Activated T-helper 17 cell treated with anti-CD3 and anti-CD28 coated beads, Interleukin-2, amount 50 U/mL, for 72 hours (primary cell): ENCODE results near the gene LDHAL6A. TPM values are rescaled to one million over a fixed set of nuclear protein-coding genes. Genes with fewer than 3 reads are reported as not detected.

Source experiments
- ATAC-seq: fragments of 150-1000 bp; cut with Tn5 transposase; replicated peaks from 2 replicates; pipeline ENCODE4 v1.10.0; 2021; ENCODE audit warnings: mild to moderate bottlenecking, moderate library complexity
- H3K27ac Mint-ChIP-seq: one replicate; pipeline ENCODE4 v1.8.0; 2022; ENCODE audit warnings: mixed read lengths
- H3K27me3 Mint-ChIP-seq: one replicate; pipeline ENCODE4 v1.8.0; 2022; ENCODE audit warnings: mixed read lengths
- H3K36me3 Mint-ChIP-seq: one replicate; pipeline ENCODE4 v1.8.0; 2022; ENCODE audit warnings: low read depth, mild to moderate bottlenecking, mixed read lengths
- H3K4me1 Mint-ChIP-seq: one replicate; pipeline ENCODE4 v1.8.0; 2022; ENCODE audit warnings: mixed read lengths
- H3K4me3 Mint-ChIP-seq: one replicate; pipeline ENCODE4 v1.8.0; 2022; ENCODE audit warnings: mild to moderate bottlenecking, mixed read lengths
- H3K9me3 Mint-ChIP-seq: one replicate; pipeline ENCODE4 v1.8.0; 2022; ENCODE audit warnings: mixed read lengths
- total RNA-seq, 2 donors: library from RNA; stranded (reverse); gene quantifications; one replicate each; pipeline ENCODE4 v1.2.3, GENCODE V29; 2022

The LDHAL6A gene
- total RNA-seq, 2 donors from 2014 or later: not detected

DNA sequence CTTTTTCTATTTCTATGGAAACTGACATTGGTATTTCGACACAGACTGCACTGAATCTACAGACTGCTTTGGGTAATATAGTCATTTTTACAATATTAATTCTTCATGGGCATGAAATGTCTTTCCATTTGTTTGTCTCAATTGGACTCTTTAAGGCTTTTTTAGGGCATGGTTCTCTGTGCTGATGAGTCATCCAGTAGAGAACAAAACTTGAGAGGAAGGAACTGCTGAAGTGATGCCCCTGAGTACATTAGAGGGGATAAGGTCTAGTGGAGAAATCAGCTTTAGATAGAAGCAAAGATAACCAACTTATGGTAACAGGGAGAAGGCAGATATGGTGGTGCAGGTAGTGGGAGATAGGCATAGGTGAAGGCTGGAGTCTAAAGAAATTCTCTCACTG, 46.0 kb downstream of the LDHAL6A start:
- Mint-ChIP-seq H3K36me3 (peaks cover 98% of the 10 kb centered on the region), H3K9me3 (no peaks in the 10 kb centered on the region), H3K4me1 (no peaks in the 10 kb centered on the region), H3K27me3 (no peaks in the 10 kb centered on the region), H3K27ac (no peak overlapping the region), H3K4me3 (no peak overlapping the region)
- ATAC-seq: no peak

DNA sequence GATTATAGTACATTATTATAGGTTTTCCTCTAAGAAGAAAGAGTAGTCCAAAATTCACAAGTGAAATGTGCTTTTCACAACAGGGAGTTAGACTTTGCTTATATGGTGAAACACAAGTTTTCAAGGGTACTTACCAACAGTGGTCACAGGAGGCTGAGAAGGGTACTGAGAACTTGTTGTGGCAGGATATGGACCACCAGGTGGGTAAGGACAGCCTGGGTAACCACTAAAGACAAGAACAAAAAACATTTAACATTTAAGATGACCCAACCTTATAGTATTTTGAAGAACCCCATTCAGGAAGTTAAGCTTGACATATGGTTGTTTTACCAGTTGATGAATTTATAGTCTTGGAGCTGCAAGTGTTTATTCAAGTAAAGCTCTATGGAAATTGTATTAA, 46.7 kb downstream of the LDHAL6A start:
- H3K27ac Mint-ChIP-seq: no peak overlapping the region
- H3K4me1 Mint-ChIP-seq: no peaks in the 10 kb centered on the region
- no peaks in the 10 kb centered on the region for H3K27me3 Mint-ChIP-seq
- H3K4me3 Mint-ChIP-seq: no peak overlapping the region
- H3K9me3 Mint-ChIP-seq: no peaks in the 10 kb centered on the region
- H3K36me3 Mint-ChIP-seq: peaks cover 98% of the 10 kb centered on the region
- no peak for ATAC-seq

DNA sequence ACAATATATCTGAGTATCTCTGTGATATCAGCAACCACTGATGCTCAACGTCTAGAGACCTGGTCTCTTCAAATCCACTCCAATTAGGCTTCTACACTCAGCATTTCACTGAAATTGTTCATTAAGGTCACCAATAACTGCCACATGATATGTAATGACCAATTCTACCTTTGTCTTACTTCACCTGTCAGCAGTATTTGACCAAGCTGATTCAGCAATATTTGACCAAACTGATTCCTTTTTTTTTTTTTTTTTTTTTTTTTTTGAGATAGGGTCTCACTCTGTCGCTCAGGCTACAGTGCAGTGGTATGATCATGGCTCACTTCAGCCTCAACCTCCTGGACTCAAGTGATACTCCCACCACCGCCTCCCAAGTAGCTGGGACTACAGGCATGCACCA, 65.5 kb downstream of the LDHAL6A start:
- no peaks in the 10 kb centered on the region for H3K9me3 Mint-ChIP-seq
- no peak for ATAC-seq
- peaks cover 57% of the 10 kb centered on the region for H3K36me3 Mint-ChIP-seq
- no peaks in the 10 kb centered on the region for H3K27me3 Mint-ChIP-seq
- H3K27ac Mint-ChIP-seq: no peak overlapping the region
- peaks cover 7% of the 10 kb centered on the region for H3K4me1 Mint-ChIP-seq
- H3K4me3 Mint-ChIP-seq: no peak overlapping the region

DNA sequence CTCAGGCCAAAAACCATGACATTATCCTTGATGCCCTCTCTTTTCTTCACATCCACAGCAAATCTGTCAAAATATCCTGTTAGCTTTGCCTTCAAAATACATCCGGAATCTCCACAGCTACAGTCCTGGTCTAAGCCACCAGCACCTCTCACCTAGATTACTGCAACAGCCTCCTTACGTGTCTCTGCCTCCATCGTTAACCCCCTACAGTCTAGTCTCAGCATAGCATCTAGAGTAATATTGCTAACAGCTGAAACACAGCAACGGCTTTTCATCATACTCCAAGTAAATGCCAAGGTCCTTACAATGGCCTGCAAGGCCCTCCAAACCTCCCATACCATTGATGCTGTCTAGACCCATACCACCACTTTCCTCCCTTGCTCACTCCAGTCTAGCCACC, 66.7 kb downstream of the LDHAL6A start:
- Mint-ChIP-seq H3K27ac (peak overlapping the region; percentile 8), H3K9me3 (no peaks in the 10 kb centered on the region), H3K4me3 (no peak overlapping the region), H3K36me3 (peaks cover 68% of the 10 kb centered on the region), H3K27me3 (no peaks in the 10 kb centered on the region), H3K4me1 (peaks cover 7% of the 10 kb centered on the region)
- no peak for ATAC-seq

DNA sequence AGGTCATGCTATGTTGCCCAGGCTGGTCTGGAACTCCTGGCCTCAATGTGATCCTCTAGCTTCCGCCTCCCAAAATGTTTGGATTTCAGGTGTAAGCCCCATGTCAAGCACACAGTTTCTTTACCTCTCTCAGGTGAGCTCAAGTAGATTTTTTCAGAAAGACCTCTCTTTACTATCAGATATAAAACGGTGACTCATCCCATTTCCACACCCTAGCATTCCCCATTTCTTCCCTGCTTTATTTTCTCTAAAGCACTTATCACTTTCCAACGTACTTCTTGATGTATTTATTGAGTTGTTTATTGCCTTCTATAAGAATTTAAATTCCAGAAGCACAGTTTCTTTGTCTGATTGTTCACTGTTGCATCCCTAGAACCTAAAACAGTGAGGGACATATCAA, 67.4 kb downstream of the LDHAL6A start:
- Mint-ChIP-seq H3K4me3 (no peak overlapping the region), H3K27me3 (no peaks in the 10 kb centered on the region), H3K4me1 (peaks cover 7% of the 10 kb centered on the region), H3K9me3 (no peaks in the 10 kb centered on the region), H3K36me3 (peaks cover 62% of the 10 kb centered on the region), H3K27ac (no peak overlapping the region)
- no peak for ATAC-seq

DNA sequence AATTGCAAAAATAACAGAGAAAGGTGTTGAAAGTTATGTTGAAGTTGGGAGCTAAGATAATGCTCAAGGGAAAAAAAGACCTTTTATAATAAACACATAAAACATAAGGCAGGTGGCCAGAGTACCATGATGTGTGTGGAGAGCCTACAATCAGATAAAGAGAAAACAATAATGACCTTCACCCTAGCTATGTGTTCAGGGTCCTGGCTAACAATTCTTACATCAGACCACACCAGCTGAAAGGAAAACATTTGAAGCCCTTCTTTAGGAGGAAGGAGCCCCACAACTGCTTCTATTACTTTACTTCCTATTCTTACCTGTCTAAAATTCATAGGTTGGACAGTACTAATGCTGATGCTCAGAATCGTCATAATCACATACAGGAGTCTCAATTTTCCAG, 68.6 kb downstream of the LDHAL6A start:
- H3K9me3 Mint-ChIP-seq: no peaks in the 10 kb centered on the region
- ATAC-seq: no peak
- H3K4me3 Mint-ChIP-seq: no peak overlapping the region
- peaks cover 7% of the 10 kb centered on the region for H3K4me1 Mint-ChIP-seq
- peak overlapping the region; percentile 17 for H3K27ac Mint-ChIP-seq
- H3K27me3 Mint-ChIP-seq: no peaks in the 10 kb centered on the region
- peaks cover 51% of the 10 kb centered on the region for H3K36me3 Mint-ChIP-seq

DNA sequence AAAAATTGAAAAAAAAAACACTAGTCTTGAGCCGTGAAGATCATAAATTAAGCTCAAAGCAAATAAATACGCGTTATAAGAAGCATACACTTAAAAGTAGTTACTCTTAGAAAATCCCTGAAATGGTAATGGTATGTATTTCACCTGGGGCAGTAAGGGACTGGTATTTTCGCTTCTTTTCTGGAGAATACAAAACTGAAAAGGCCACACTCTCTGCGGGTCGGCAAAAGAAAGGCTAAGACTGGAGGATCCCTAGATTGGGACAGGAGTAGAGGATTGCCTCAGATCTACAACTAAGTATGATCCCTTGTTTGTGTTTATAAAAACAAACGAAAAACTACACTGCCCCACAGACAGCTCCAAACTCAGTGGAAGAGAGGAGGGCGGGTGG, 70.5 kb downstream of the LDHAL6A start:
- Mint-ChIP-seq H3K4me1 (peaks cover 7% of the 10 kb centered on the region), H3K27me3 (no peaks in the 10 kb centered on the region), H3K4me3 (peak overlapping the region; percentile 97), H3K9me3 (no peaks in the 10 kb centered on the region), H3K27ac (peak overlapping the region; percentile 99), H3K36me3 (peaks cover 43% of the 10 kb centered on the region)
- ATAC-seq: no peak

DNA sequence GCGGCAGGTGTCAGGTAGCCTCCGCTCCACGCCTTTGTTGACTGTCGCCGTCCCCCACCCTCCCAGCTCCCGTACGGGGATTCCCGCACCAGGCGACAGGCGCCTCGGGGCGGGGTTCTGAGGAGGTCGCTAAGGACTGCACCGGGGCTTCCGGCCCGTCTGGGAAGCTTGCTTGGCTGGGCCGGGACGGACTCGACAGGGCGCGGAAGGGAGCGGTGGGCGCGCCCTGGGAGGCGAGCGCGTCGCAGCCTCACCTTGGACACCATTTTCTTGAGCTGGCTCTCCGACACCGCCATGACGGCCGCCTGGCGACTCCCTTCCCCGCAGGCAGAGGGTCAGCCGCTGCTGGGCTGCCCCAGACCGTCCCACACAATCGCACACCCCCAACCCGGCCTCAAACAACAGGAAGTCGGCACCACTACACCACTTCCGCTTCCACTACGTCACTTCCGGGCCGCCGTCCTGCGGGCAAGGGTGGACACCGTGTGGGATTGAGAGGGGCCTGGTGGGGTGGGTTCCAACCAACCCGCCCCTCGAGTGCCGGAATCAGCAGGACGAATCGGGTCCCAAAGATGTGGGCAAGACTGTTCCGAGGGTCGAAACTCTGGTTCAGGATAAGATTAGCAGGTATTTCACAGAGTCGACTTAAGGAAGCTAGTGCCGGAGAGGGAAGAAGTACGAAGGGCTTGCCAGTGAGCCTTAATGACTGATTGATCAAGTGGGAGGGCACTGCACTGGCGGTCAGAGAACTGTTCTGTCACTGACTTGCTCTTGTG, 71.1 kb downstream of the LDHAL6A start, which contains the start of gene TSG101:
Gene TSG101, minus strand, starts transcription at position 422 of the 776 bp plus-strand sequence. Its CDS starts 126 bp downstream, at position 296.
- Mint-ChIP-seq H3K27me3 (no peaks in the 10 kb centered on the region), H3K9me3 (no peaks in the 10 kb centered on the region), H3K36me3 (peaks cover 48% of the 10 kb centered on the region), H3K4me1 (peaks cover 7% of the 10 kb centered on the region), H3K4me3 (peak within 1 kb of the TSS; percentile 97), H3K27ac (peak within 1 kb of the TSS; percentile 99)
- ATAC-seq: peak; percentile 94

DNA sequence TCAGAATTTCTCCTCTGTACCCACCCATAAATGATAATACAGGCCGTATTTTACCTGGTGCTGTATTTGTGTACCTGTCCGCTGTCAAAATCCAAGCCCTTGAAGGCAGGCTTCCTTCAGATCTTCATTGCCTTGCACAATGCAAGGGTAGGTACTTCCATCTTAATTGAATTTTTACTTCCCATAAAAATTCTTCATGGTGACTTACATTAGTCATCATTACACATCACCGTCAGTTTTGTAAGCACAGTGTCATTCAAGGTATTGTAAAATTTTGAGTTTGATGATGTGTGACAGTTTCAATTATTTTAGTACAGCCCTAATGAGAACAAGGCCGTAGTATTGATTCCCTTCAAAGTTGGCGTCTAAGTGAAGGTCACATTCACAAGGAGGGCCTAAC, 71.9 kb downstream of the LDHAL6A start:
- Mint-ChIP-seq H3K9me3 (no peaks in the 10 kb centered on the region), H3K36me3 (peaks cover 41% of the 10 kb centered on the region), H3K27me3 (no peaks in the 10 kb centered on the region), H3K4me3 (peak overlapping the region; percentile 97), H3K27ac (peak overlapping the region; percentile 99), H3K4me1 (no peaks in the 10 kb centered on the region)
- no peak for ATAC-seq

Other genes with a start within 250 kb of the LDHAL6A start
- gene SAA4, start 219.1 kb upstream of the LDHAL6A start, total RNA-seq: not detected
- gene SAA2, start 207.2 kb upstream of the LDHAL6A start, total RNA-seq: not detected
- not detected for gene SAA1, start 189.6 kb upstream of the LDHAL6A start, total RNA-seq
- 10 to 100 TPM; 17.9 to 23.5 TPM for gene HPS5, start 133.7 kb upstream of the LDHAL6A start, total RNA-seq
- gene GTF2H1, start 133.3 kb upstream of the LDHAL6A start, total RNA-seq: 10 to 100 TPM; 48.9 to 54.2 TPM
- gene LDHA, start 61.3 kb upstream of the LDHAL6A start, total RNA-seq: 1,000 to 10,000 TPM; 1,801 to 2,195 TPM
- under 1 TPM in 1 of 2 donors, not detected in 1; 0.63 TPM for gene LDHC, start 43.5 kb upstream of the LDHAL6A start, total RNA-seq
- 10 to 100 TPM; 24.8 to 36.5 TPM for gene TSG101, start 71.1 kb downstream of the LDHAL6A start, total RNA-seq
- gene UEVLD, start 132.9 kb downstream of the LDHAL6A start, total RNA-seq: 10 to 100 TPM; 24.4 to 25.2 TPM
- gene MISFA, start 143.9 kb downstream of the LDHAL6A start, total RNA-seq: 1 to 10 TPM; 2.5 to 4.9 TPM
- gene SPTY2D1, start 178.5 kb downstream of the LDHAL6A start, total RNA-seq: 10 to 100 TPM; 33.8 to 34.5 TPM
- gene TMEM86A, start 242.9 kb downstream of the LDHAL6A start, total RNA-seq: under 1 TPM; 0.24 to 0.40 TPM